ENCODE measurements around the gene MX2. TPM values are rescaled to one million over a fixed set of nuclear protein-coding genes. Genes with fewer than 3 reads are reported as not detected.

The MX2 gene
- total and polyA plus RNA-seq, 12 donors = 0.44 to 31.3 (median 4.8) TPM

- Histone ChIP-seq H3K4me3 (no peak overlapping the region), H3K36me3 (replicated peaks in 1 of 2) (no peaks in the 10 kb centered on the region), H3K27me3 (no peaks in the 10 kb centered on the region), H3K9me3 (replicated peaks in 1 of 3) (no peaks in the 10 kb centered on the region), H3K27ac (no peak overlapping the region), H3K4me1 (replicated peaks in 1 of 2) (no peaks in the 10 kb centered on the region)
- 90 to 96% (median 92%) methylated on average over 16 of the region's 16 CpGs for WGBS, 4 donors
- TF ChIP-seq POLR2A (IDR thresholded peaks at IDR 0.05) = no peak
- TF ChIP-seq CTCF (IDR thresholded peaks at IDR 0.05) = no peak
- peak in 1 of 7 donors; percentile 14 for DNase-seq
- intact Hi-C loops (cut with DNase I) = no loop called here
Observed at GRCh38 chr21:41398831-41399230, 37.0 kb downstream of the MX2 start.

GRCh38 chr21:41399246-41399800 is 37.5 kb downstream of the MX2 start:
- H3K9me3 ChIP-seq (replicated peaks in 1 of 3) = no peaks in the 10 kb centered on the region
- TF ChIP-seq POLR2A (IDR thresholded peaks at IDR 0.05) = no peak
- TF ChIP-seq CTCF (IDR thresholded peaks at IDR 0.05) = no peak
- no peak overlapping the region for H3K27ac ChIP-seq
- no peak overlapping the region for H3K4me3 ChIP-seq
- peak in 1 of 7 donors; percentile 11 for DNase-seq
- 74 to 90% (median 86%) methylated on average over 7 of the region's 7 CpGs for WGBS, 4 donors
- no peaks in the 10 kb centered on the region for H3K36me3 ChIP-seq (replicated peaks in 1 of 2)
- no peaks in the 10 kb centered on the region for H3K27me3 ChIP-seq
- intact Hi-C loops (cut with DNase I) = no loop called here
- H3K4me1 ChIP-seq (replicated peaks in 1 of 2) = no peaks in the 10 kb centered on the region

DNA sequence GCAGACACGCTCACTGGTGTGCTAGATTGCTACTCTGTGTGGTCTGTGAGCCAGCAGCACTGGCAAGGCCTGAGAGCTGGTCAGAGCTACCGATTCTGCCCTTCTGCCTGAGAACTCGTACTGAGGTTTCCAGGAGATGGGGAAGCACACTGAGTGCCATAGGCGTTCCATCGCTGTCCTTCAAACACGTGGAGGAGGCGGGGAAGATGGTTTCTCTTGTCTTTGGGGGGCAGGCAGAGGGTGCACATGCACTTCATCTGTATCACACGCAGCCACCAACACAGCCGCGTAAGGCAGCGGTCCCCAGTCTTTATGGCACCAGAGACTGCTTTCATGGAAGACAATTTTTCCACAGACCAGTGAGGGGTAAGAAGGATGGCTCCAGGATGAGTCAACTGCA is 40.4 kb downstream of the MX2 start:
- Histone ChIP-seq H3K36me3 (replicated peaks in 1 of 2) (no peaks in the 10 kb centered on the region), H3K4me3 (no peak overlapping the region), H3K4me1 (replicated peaks in 1 of 2) (no peaks in the 10 kb centered on the region), H3K27me3 (no peaks in the 10 kb centered on the region), H3K9me3 (replicated peaks in 1 of 3) (no peaks in the 10 kb centered on the region), H3K27ac (no peak overlapping the region)
- WGBS, 4 donors = 86 to 93% (median 90%) methylated on average over 9 to 11 of the region's 11 CpGs
- DNase-seq = peak in 1 of 7 donors; percentile 7
- TF ChIP-seq POLR2A (IDR thresholded peaks at IDR 0.05) (no peak), CTCF (IDR thresholded peaks at IDR 0.05) (no peak)
- intact Hi-C loops (cut with DNase I) = no loop called here

GRCh38 chr21:41402796-41403195 is 41.0 kb downstream of the MX2 start:
- no peaks in the 10 kb centered on the region for H3K36me3 ChIP-seq (replicated peaks in 1 of 2)
- TF ChIP-seq POLR2A (IDR thresholded peaks at IDR 0.05) = no peak
- TF ChIP-seq CTCF (IDR thresholded peaks at IDR 0.05) = no peak
- no peaks in the 10 kb centered on the region for H3K27me3 ChIP-seq
- H3K4me3 ChIP-seq = no peak overlapping the region
- H3K9me3 ChIP-seq (replicated peaks in 1 of 3) = no peaks in the 10 kb centered on the region
- peak in 1 of 7 donors; percentile 17 for DNase-seq
- H3K4me1 ChIP-seq (replicated peaks in 1 of 2) = no peaks in the 10 kb centered on the region
- WGBS, 4 donors = 84 to 94% (median 91%) methylated on average over 10 of the region's 10 CpGs
- H3K27ac ChIP-seq = no peak overlapping the region
- intact Hi-C loops (cut with DNase I) = no loop called here

All from adrenal gland (tissue), 12 donors.